OCI-LY3 (cell line): ENCODE measurements around the gene A3GALT2.

ENCODE experiments used
- EZH2phosphoT487 ChIP-seq: fragments of 200-600 bp; shearing (Covaris generic); IDR thresholded peaks from 2 replicates; pipeline ENCODE4 v1.6.1; 2018; ENCODE audit warnings: antibody characterized with exemption, mixed run types, low read depth
- TF ChIP-seq, protein P1 (sequence below): fragments of 200-600, 300-600 bp; sonication (generic); IDR thresholded peaks from 2 replicates; pipeline ENCODE4 v1.5.1; 2014; ENCODE audit warnings: antibody characterized with exemption, low read length, low read depth

DNA sequence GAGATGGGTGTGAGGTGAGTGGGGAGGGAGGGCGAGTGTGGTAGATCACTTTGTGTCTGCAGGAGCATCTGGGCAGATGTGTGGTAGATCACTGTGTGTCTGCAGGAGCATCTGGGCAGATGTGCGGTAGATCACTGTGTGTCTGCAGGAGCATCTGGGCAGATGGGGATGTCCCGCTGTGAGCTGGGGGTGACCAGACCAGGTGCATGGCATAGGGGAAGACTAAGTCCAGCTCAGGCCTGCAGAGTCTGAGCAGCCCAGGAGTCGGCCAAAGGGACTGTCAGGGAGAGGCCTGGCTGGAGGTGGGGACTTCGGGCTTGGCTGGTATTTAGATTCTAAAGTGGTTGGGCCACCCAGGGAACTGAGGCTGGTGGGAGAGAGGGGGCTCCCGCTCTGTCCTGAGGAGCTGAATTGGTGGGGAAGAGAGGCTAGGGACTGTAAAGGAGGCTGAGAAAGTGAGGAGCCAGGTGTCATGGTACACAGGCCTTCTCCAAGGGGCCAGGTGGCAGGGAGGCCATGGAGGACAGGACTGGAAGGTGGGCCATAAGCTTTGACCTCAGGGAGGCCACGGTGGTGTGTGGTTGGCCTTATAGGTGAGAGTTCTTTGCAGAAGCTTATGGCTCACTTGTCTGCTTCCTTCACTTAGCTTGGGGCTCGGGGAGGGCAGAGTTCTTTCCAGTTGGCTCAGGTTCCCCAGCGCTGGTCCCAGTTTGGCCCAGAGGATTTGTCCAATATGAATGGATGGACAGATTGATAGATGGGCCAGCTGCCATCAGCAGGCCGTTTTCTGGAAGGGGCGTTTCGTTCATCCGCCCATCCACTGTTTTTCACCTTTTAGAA lies 49.0 kb downstream of the A3GALT2 start:
- TF ChIP-seq, protein P1, sequence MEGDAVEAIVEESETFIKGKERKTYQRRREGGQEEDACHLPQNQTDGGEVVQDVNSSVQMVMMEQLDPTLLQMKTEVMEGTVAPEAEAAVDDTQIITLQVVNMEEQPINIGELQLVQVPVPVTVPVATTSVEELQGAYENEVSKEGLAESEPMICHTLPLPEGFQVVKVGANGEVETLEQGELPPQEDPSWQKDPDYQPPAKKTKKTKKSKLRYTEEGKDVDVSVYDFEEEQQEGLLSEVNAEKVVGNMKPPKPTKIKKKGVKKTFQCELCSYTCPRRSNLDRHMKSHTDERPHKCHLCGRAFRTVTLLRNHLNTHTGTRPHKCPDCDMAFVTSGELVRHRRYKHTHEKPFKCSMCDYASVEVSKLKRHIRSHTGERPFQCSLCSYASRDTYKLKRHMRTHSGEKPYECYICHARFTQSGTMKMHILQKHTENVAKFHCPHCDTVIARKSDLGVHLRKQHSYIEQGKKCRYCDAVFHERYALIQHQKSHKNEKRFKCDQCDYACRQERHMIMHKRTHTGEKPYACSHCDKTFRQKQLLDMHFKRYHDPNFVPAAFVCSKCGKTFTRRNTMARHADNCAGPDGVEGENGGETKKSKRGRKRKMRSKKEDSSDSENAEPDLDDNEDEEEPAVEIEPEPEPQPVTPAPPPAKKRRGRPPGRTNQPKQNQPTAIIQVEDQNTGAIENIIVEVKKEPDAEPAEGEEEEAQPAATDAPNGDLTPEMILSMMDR = no peak
- no peak for TF ChIP-seq EZH2phosphoT487
